C4-2B (cell line): ENCODE results near the gene CHST8.

Source experiments
- ZFX ChIP-seq: fragments of 450-650 bp; IDR thresholded peaks from 2 replicates; pipeline ENCODE4 v1.6.1; 2017
- TF ChIP-seq, protein P1 (sequence below): fragments of 450-650 bp; conservative IDR thresholded peaks from 2 replicates; pipeline ENCODE4 v1.5.1; 2017; ENCODE audit warnings: mild to moderate bottlenecking

DNA sequence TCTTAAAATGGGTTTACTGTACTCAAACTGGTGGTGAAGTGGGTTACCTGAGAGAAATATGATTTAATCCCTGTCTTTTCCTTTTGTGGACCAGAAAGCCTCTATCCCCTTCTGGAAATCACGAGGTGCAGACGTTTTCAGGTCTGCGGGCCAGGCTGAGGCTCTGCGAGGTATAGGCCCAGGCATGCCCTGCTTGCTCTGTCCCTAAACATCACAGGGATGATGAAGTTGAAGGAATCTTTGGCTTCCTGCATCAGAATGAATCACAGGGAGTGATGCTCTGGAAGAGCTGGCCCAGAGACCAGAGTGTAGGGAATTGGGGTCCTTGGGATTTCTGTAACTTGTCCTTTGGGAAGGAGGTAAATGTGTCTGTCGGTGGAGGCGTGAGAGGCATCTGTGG, 18.4 kb upstream of the CHST8 start:
- TF ChIP-seq, protein P1, sequence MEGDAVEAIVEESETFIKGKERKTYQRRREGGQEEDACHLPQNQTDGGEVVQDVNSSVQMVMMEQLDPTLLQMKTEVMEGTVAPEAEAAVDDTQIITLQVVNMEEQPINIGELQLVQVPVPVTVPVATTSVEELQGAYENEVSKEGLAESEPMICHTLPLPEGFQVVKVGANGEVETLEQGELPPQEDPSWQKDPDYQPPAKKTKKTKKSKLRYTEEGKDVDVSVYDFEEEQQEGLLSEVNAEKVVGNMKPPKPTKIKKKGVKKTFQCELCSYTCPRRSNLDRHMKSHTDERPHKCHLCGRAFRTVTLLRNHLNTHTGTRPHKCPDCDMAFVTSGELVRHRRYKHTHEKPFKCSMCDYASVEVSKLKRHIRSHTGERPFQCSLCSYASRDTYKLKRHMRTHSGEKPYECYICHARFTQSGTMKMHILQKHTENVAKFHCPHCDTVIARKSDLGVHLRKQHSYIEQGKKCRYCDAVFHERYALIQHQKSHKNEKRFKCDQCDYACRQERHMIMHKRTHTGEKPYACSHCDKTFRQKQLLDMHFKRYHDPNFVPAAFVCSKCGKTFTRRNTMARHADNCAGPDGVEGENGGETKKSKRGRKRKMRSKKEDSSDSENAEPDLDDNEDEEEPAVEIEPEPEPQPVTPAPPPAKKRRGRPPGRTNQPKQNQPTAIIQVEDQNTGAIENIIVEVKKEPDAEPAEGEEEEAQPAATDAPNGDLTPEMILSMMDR = no peak
- no peak for TF ChIP-seq ZFX
